GM12872 (cell line): Measurements from ENCODE around the gene ALKBH2.

ENCODE experiments used
- CTCF ChIP-seq: IDR thresholded peaks from 3 replicates; pipeline ENCODE4 v1.5.1; 2011; ENCODE audit warnings: low read depth, mild to moderate bottlenecking, low read length, moderate library complexity; ENCODE audit not compliant: insufficient read depth

ALKBH2 gene

DNA sequence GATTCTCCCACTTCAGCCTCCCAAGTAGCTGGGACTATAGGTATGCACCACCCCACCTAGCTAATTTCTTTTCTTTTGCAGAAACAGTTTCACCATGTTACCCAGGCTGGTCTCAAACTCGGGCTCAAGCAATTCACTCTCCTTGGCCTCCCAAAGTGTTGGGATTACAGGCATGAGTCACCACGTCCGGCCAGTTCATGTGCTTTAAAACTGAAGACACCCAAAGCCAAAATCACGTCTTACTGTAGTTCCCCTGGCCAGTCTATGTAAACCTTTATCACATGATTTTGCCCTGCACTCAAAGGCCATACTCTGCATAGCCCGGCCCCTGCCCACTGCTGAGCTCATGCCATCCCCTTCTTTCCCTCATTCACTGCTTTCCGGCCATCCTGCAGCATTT, 4.5 kb downstream of the ALKBH2 start:
- TF ChIP-seq CTCF, result no peak

GRCh38 chr12:109087250-109087649, 6.0 kb downstream of the ALKBH2 start:
- no peak for TF ChIP-seq CTCF

GRCh38 chr12:109085590-109085989, 7.7 kb downstream of the ALKBH2 start:
- TF ChIP-seq CTCF, result no peak

- no peak for TF ChIP-seq CTCF
These were observed 8.8 kb downstream of the ALKBH2 start for GRCh38 chr12:109084425-109084824.

DNA sequence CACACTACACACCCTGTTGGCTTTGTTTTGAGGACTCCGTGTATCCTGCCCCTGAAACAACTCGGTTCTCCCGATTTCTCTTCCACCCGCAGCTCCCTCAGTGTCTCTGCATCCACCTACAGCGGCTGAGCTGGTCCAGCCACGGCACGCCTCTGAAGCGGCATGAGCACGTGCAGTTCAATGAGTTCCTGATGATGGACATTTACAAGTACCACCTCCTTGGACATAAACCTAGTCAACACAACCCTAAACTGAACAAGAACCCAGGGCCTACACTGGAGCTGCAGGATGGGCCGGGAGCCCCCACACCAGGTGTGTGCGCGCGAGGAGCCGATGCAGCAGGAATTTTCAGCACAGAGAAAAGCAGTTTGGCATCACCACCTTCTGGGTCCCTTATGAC, 10.5 kb downstream of the ALKBH2 start:
- no peak for TF ChIP-seq CTCF

GRCh38 chr12:109074866-109075265, 18.4 kb downstream of the ALKBH2 start:
- TF ChIP-seq CTCF, result no peak

GRCh38 chr12:109069307-109070271, 23.7 kb downstream of the ALKBH2 start:
- TF ChIP-seq CTCF, result no peak
